Left forelimb (tissue), 1 donor: ENCODE results near the gene TBC1D8B.
"Not testable (repeated sequence)": the region's sequence is repeated elsewhere in the genome, so short reads cannot be mapped to it uniquely, and the experiment has no call there.

Source experiments
- DNase-seq: peaks from one replicate; pipeline ENCODE4 v3.0.0-alpha.2; 2018; ENCODE audit warnings: low spot score

The TBC1D8B gene

DNA sequence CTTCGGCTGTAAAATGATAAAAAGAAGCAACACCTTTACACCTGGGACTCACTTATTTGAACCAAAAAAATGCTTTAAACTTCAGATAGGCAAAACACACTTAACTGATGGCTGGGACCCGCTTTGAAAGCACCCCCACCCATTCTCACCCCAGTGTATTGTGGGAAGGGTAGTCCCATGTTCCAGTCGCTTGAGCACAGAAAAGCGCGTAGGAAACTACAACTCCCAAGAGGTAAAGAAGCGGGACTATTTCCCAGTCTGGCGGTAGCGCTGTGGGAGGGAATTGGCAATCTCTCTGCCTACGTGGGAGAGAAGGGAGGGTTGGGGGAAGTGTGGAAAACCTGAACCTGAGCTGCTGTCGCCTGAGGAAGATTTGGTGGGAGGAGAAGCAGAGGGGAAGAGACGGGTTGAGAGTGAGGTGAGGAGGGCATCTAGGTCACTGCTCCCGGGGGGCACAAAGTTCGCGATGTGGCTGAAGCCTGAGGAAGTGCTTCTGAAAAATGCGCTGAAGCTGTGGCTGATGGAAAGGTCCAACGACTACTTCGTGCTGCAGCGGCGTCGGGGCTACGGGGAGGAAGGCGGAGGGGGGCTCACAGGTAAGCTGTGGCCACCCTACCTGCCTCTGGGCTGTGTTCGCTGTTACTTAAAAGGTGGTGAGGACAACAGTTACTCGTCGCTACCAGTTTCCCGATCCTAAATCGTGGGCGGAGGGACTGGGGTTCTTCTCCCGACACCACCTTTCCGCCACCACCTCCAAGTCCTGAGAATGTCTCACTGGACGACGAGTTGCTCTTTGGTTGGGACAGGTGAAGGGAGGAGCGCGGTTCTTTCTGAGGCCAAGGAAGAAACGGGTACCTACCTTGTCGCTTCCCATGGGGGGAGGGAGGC, at the start of gene TBC1D8B:
TBC1D8B (plus strand) TSS at position 286 of the 888 bp plus-strand sequence; CDS start at position 467, 181 bp downstream.
- peak; percentile 78 for DNase-seq

DNA sequence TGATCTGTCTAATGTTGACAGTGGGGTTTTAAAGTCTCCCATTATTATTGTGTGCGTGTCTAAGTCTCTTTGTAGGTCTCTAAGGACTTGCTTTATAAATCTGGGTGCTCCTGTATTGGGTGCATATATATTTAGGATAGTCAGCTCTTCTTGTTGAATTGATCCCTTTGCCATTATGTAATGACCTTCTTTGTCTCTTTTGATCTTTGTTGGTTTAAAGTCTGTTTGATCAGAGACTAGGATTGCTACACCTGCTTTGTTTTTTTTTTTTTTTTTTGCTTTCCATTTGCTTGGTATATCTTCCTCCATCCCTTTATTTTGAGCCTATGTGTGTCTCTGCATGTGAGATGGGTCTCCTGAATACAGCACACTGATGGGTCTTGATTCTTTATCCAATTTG, 33.2 kb upstream of the TBC1D8B start:
- not testable (repeated sequence) for DNase-seq

DNA sequence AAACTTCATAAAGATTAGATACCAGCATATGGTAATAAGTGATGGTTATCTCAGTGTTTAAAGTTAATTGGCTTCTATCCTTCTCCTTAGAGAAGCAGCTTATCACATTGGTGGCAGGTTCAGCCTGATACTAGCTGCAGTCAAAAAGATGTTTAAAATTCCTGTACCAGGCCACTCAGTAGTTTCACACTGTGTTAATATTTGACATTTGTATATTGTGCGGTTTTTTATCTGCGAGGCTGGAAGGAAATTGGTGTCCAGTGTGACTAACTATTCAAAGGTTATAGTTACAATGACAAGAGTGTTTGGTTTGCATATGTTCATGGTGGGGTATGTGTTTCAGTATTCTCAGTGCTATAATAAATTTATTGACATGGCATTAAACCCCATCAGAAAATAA, 27.5 kb upstream of the TBC1D8B start:
- DNase-seq, result no peak

DNA sequence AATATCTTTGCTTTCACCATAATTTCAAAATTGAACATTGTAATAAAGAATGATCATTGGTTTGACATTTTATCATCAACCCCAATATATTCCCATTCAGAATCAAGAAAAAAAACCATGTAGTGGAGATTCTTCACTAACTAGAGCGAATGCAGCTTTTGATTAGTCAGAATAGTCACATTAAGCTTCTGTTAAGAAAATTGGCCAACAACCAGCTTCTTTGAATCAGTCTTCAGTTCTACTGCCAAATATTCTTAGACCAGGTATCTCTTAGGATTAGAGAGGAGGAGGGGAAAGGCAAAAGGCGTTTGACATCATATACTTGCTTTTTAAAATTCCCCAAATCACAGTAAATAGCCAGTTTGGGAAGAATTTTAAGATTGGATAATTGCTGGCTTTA, 22.2 kb upstream of the TBC1D8B start:
- DNase-seq, result no peak

DNA sequence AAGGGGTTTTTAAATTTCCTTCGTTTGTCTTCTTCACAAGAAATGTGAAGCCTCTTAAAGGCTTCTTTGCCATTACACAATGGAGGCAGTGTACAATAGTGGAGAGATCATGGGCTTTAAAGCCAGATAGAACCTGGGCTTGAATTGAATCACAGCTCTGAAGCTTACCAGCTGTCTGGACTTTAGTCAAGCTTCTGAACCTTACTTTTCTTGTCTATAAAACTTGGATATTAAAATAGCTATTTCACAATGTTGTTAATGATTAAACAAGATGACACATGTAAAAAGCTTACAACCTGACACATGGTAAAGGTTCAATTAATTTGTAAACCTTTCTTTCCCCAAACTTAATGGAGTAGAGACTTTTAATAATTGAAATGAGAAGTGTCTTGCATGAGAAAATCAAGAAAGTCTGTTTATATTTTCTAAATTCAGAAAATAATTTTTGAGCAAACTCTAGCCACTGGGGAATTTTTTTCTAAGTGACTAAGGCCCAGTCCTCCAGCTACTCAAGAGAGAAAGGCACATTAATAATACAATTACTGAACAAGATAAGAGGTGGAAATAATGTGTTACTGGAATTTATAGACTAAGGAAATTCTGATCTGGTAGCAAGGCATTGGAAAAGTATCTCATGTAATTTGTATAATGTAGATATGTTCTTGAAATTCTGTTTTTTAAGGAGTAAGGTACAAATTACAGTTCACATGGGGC, 21.7 kb upstream of the TBC1D8B start:
- no peak for DNase-seq

DNA sequence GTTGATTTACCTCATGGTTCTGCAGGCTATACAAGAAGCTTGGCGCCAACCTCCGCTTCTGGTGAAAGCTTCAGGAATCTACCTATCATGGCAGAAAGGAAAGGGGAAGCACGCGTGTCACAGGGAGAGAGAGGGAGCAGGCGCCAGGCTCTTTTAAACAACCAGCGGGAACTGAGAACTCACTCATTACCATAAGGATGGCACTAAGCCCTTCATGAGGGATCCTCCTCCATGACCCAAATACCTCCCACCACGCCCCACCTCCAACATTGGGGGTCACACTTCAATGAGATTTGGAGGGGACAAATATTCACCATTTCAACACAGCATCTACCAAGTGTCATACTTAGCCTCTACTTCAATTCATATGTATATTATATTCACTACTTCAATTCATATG, 18.8 kb upstream of the TBC1D8B start:
- DNase-seq, result no peak

DNA sequence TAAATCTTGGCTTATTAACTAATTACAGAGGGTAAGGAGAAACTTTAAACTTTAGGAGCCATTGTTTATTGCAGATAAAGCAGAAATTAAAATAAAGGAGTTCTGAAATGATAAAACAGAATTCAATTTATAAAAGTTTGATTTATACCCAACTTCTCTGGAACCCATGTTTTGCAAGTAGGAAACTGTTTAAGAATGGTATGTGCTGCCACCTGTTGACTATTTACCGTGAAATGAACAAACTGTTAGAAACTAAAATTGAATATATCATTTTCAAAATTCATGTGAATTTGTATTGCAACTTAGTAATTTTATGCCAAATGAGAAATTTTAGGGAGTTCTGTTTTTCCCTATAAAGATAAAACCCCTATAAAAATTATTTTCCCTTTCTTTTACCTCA, 11.0 kb upstream of the TBC1D8B start:
- DNase-seq, result no peak

DNA sequence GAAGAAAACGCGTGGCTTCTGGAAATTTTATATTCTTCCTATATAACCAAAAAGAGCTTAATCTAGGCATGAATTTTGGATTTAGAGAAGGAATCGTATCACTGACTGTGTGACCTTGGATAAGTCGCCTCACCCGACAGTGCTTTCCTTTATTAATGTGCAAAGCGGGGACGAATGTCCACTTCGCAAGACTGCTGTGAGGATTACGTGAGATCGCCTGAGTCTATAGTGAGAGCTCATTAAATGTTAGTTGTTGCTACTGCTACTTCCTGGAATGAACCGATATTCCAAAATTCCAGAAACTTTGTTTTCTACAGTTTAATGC, 448 bp upstream of the TBC1D8B start:
- DNase-seq, result no peak

DNA sequence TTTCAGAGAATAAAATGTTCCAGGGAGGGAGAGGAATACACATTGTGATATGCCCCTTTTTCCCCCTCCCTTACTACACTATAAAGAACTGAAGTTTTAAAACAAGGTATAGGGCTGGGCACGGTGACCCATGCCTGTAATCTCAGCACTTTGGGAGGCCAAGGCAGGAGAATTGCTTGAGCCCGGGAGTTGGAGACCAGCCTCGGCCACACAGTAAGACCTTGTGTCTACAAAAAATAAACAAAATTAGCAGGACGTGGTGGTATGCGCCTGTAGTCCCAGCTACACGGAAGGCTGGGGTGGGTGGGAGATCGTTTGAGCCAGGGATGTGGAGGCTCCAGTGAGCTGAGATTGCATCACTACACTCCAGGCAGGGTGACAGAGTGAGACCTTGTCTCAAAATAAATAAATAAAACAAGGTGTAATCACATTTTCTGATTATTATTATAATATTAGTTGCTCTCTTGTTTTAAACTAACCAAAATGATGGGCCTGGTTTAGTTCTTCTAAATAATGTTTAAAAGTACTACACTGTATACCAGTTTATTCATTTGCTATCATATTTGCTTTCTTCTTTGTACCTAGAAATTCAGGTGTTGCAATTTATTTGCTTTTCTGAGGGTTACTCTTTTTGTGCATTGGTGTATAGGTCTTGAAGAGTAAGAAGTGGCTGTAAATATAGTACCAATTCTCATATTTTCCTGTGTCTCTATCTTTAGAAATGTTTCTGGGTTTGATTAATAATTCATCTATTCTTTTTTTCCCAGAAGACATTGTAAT, 8.8 kb downstream of the TBC1D8B start:
- no peak for DNase-seq

DNA sequence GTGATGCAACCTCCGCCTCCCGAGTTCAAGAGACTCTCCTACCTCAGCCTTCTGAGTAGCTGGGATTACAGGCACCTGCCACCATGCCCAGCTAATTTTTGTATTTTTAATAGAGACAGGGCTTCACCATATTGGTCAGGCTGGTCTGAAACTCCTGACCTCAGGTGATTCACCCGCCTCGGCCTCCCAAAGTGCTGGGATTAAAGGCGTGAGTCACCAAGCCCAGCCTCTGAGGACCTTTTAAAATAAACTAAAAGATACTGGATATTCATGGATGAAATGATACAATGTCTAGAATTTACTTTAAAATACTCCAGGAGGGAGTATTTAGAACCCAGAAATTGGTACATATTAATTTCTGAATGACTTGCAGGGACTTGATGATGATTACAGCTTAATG, 10.5 kb downstream of the TBC1D8B start:
- not testable (repeated sequence) for DNase-seq

DNA sequence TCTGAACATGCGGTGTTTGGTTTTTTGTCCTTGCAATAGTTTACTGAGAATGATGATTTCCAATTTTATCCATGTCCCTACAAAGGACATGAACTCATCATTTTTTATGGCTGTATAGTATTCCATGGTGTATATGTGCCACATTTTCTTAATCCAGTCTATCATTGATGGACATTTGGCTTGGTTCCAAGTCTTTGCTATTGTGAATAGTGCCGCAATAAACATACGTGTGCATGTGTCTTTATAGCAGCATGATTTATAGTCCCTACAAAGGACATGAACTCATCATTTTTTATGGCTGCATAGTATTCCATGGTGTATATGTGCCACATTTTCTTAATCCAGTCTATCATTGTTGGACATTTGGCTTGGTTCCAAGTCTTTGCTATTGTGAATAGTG, 11.6 kb downstream of the TBC1D8B start:
- DNase-seq, result not testable (repeated sequence)

DNA sequence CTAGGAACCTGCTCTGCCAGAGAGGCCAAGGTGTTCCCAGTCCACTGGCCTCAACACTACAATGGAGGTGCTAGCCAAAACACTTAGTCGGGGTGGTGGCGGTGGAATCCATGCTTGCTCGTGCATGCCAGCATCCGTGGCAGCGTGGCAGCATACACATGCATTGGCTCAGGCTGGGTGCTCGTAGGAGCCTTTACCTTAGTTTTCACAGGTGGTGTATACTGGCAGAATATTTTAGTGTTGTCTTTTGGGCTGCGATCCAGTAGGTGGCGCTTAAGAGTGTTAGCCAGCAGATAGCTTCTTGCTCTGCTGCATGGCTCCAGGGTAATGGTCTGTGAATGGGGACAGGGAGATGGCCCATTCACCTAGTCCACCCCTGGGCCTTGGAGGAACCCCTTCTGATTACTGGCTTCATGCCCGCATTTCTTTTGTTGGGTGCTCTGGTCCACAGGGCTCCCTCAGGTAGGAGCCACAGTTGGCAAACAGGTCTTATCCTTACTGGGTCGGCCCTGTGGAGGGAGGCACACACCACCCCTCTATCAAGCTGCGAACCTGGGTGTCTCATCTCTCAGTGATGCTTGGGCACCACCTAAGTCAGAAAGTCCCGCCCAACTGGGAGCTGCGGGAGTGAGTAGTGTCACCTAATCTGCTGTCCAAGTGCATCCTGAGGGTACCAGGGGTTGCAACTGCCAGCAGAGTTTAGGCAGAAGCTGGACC, 60.7 kb downstream of the TBC1D8B start:
- DNase-seq, result no peak

DNA sequence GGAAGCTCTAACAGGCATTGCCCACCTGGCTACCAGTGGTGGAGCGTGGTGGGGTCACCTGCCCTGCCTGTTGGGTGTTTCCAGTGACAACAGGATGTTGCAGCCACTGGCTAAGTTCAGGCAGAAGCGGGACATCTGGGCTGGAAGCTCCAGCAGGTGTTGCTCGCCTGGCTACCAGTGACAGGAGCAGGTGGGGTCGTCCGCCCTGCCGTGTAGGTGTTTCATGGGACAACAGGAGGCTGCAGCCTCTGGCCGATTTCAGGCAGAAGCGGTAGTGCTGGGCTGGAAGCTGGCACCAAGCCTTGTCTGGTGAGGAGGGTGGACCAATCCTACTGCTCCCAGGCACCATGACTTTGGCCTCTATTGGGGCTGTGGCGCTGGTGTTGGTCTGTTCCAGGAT, 61.2 kb downstream of the TBC1D8B start:
- no peak for DNase-seq

DNA sequence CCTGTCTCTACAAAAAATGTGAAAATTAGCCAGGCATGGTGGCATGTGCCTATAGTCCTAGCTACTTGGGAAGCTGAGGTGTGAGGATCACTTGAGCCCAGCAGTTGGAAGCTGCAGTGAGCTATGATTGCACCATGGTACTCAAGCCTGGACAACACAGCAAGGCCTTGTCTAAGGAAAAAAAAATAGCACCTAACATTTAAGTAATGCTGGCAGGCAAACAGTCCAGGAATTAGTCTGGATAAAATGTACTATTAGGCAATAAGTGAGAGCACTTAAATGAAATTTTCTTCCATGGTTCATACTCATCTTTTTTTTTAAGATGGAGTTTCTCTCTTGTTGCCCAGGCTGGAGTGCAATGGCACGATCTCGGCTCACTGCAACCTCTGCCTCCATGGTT, 70.3 kb downstream of the TBC1D8B start:
- DNase-seq, result not testable (repeated sequence)

DNA sequence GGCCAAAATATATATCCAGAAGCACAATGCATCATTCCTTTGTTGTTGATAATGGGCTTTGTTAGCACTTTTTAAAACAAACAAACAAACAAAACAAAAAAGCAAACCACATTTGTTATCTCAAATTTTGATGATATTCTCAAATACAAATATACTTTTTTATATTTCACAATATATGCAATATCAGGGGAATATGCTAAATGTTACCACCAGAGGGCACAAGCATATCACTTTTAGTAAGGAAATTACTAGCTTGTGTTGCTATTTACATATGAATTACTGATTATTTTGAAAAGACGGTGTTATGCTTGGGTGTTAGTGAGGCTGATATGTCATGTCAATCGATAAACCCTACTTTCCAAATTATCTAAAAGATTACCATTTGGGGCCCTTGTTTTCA, 71.6 kb downstream of the TBC1D8B start:
- no peak for DNase-seq

DNA sequence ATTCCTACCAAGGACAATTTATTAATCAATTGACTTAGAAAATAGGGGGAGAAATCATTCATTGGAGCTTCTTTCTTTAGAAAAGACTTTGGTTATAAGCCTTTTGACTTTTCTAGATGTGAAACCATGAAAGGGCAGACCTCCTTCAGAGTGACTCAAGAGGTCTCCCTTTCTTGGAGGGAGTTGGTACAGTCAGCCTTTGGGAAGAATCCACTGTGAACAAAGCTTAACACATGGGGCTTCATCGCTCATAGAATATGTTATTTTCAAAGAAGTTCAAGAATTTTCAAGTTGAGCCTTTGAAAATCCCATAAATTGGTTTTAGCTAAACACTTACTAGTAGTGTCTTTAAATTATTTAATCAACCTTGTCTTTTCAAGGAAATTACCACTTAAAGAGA, 72.7 kb downstream of the TBC1D8B start:
- DNase-seq, result no peak

DNA sequence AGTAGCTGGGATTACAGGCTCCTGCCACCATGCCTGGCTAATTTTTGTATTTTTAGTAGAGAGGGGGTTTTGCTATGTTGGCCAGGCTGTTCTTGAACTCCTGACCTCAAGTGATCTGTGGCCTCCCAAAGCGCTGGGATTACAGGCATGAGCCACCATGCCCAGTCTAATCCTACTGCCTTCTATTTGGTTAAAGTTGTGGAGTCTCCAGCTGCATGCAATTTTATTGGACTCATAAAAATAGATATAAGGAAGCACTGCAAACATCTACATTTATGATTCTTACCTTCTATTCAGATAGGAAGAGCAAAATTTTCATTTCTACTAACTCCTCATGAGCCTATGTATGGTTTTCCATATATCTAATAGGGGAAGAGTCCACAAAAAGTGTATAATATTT, 87.0 kb downstream of the TBC1D8B start:
- no peak for DNase-seq

DNA sequence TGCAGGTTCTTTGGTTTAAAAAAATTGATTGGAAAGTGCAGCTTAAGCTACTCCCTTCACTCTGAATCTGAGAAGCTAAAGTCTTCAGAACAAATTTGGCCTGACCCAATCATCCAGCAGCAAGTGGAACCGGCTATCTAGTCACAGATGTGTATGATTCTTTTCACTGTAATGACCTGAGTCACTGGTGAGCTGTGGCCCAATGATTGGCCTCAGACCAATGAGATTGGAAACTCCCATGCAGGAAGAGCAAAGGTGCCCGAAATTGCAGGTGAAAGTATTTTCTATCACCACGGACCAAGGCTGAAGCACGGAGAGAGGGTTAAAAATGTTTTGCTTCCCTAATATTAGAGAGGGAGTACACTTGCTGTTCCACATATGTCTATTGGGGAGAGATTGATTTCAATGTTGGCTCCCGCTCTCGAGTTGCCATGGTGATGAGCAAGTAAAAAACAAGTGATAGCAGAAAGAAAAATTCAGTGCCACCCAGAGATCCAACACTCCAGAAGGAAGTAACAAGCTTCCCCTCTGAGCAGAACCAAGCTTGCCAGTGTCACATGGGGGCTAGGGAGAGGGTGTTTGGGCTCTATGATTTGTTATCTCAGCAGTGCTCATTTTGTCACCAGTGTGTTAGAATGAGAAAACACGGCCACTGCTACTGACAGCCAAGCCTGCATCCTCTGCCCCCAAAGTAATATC, 89.4 kb downstream of the TBC1D8B start:
- DNase-seq, result no peak

DNA sequence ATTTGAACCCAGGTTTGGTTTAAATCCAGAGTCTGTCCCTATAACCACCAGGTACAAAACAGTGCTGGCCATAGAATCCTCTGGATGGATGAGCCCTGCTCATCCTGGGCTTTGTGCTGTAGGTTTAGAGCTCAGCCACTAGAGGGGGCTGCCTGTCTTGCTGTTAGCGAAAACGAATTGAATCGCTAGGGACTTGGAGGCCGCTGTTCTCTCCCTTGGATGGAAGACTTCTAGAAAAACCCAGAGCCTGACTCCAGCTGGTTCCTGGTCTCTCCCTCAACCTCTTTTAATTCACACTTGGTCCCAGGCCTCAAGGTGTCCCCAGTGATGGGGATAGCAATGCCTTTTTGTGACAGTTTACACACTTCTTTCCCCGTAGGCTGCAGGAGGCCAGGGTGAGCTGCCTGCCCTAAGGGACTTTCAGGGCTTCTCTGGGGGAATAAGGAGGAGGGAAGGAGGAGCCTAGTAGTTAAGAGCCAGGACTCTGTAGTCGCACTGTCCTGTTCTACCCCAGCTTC, 92.0 kb downstream of the TBC1D8B start:
- no peak for DNase-seq

DNA sequence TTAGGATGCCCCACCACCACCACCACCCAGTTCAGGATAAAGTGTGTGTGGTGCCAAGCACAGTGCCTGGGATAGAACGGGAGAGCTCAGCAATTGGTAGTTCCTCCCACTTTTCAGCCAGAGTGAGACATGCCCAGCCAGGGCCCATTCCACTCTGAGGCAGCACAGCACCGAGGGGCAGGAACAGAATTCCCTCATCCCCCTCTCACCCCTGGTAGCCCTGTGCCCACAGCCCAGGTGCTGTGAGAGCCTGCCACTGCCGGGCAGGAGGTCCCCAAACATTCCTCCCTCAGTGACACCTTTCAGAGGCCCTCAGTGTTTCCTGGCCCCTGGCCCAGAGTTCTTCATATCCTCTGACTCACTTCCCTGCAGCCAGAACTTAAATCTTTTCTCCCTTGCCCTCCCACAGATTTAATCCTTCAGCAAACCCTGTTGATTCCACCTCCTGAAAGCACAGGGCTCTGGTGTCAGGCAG, 92.5 kb downstream of the TBC1D8B start:
- no peak for DNase-seq

DNA sequence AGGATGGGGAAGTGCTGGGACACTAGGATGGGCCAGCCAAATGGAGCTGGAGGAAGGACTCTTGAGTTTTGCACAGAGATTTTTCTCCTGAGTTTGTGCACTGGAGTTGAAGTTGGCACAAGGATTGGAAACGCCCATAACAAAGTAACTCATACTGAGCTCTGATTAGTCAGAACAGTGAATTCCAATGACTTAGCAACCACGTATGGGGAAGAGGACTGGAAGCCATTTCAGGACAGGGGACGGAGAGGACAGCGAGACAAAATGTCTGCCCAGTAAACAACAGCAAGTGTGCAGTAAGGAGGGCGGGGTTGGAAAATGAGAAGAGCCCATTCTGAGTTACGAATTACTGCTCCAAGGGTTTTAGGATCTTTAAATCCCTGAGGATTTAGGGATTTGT, 94.8 kb downstream of the TBC1D8B start:
- DNase-seq, result no peak
